CD14-positive monocyte (primary cell): Measurements from ENCODE around the gene CUL1. TPM values are rescaled to one million over a fixed set of nuclear protein-coding genes. Genes with fewer than 3 reads are reported as not detected.

ENCODE experiments used
- DNase-seq, 3 donors: peaks; one replicate each; pipeline ENCODE4 v3.0.0-alpha.2; 2011 to 2022
- H2AFZ ChIP-seq: 2 replicates; pipeline ENCODE4 v1.6.0; 2012; ENCODE audit warnings: mild to moderate bottlenecking, low read depth, low read length, inconsistent platforms; ENCODE audit not compliant: insufficient read depth, poor library complexity, severe bottlenecking
- H3K27ac ChIP-seq, 2 donors: 1 replicate in 1 of 2; 2 replicates in 1 of 2; pipeline ENCODE4 v1.5.1; 2012 to 2013; ENCODE audit warnings: low read length in 2 of 2, control low read depth in 1 of 2, inconsistent platforms in 1 of 2, low read depth in 1 of 2, mild to moderate bottlenecking in 1 of 2
- H3K27me3 ChIP-seq, 2 donors: one replicate each; pipeline versions ENCODE4 v1.6.0 to v1.6.1; 2011 to 2013; ENCODE audit warnings: low read length in 2 of 2; ENCODE audit not compliant: control insufficient read depth in 2 of 2, insufficient read depth in 2 of 2
- H3K36me3 ChIP-seq, 2 donors: replicated peaks in 1 of 2; 1 replicate in 1 of 2; 2 replicates in 1 of 2; pipeline versions ENCODE4 v1.5.1 to v1.6.1; 2012 to 2013; ENCODE audit warnings: low read length in 2 of 2, control low read depth in 1 of 2, inconsistent platforms in 1 of 2, mild to moderate bottlenecking in 1 of 2; ENCODE audit not compliant: insufficient read depth in 2 of 2, control insufficient read depth in 1 of 2
- H3K4me1 ChIP-seq, 2 donors: 1 replicate in 1 of 2; 2 replicates in 1 of 2; pipeline versions ENCODE4 v1.5.1 to v1.6.1; 2012 to 2013; ENCODE audit warnings: low read length in 2 of 2, control low read depth in 1 of 2, inconsistent platforms in 1 of 2, mild to moderate bottlenecking in 1 of 2, moderate library complexity in 1 of 2; ENCODE audit not compliant: insufficient read depth in 2 of 2, control insufficient read depth in 1 of 2
- H3K4me2 ChIP-seq: replicated peaks from 2 replicates; pipeline ENCODE3; 2012; ENCODE audit warnings: low read length, moderate library complexity, mild to moderate bottlenecking; ENCODE audit not compliant: poor library complexity, severe bottlenecking; ENCODE audit errors: extremely low read depth
- H3K4me3 ChIP-seq, 3 experiments: fragments of 200-600 bp in 1 of 3; sonication (generic) in 1 of 3; replicated peaks in 1 of 3; 1 replicate in 2 of 3; 2 replicates in 1 of 3; pipeline ENCODE4 v1.5.1; 2011 to 2013; ENCODE audit warnings: low read length in 3 of 3, mild to moderate bottlenecking in 3 of 3, control low read depth in 2 of 3, low read depth in 2 of 3, inconsistent platforms in 1 of 3, moderate library complexity in 1 of 3
- H3K79me2 ChIP-seq: 2 replicates; pipeline ENCODE4 v1.6.0; 2012; ENCODE audit warnings: mild to moderate bottlenecking, control low read depth, inconsistent platforms, low read length, moderate library complexity; ENCODE audit not compliant: insufficient read depth
- H3K9ac ChIP-seq: 2 replicates; pipeline ENCODE4 v1.6.0; 2017; ENCODE audit warnings: low read length, mild to moderate bottlenecking; ENCODE audit not compliant: insufficient read depth, poor library complexity, severe bottlenecking
- H3K9me3 ChIP-seq, 2 donors: replicated peaks in 1 of 2; 1 replicate in 1 of 2; 2 replicates in 1 of 2; pipeline versions ENCODE4 v1.5.1 to v1.6.1; 2012 to 2013; ENCODE audit warnings: low read length in 2 of 2, control low read depth in 1 of 2; ENCODE audit not compliant: control insufficient read depth in 1 of 2, insufficient read depth in 1 of 2
- H4K20me1 ChIP-seq: 2 replicates; pipeline ENCODE4 v1.6.0; 2012; ENCODE audit warnings: mild to moderate bottlenecking, low read length, control low read depth, moderate library complexity; ENCODE audit not compliant: insufficient read depth
- H3K27ac Mint-ChIP-seq, 7 donors: one replicate each; pipeline ENCODE4 v1.8.0; 2020; ENCODE audit warnings: mild to moderate bottlenecking in 7 of 7, mixed read lengths in 7 of 7, moderate library complexity in 6 of 7, inconsistent platforms in 2 of 7
- H3K27me3 Mint-ChIP-seq, 3 donors: one replicate each; pipeline ENCODE4 v1.8.0; 2021 to 2022; ENCODE audit warnings: low read depth in 3 of 3, mild to moderate bottlenecking in 3 of 3, mixed read lengths in 3 of 3, moderate library complexity in 3 of 3, inconsistent platforms in 1 of 3
- H3K36me3 Mint-ChIP-seq, 2 donors: one replicate each; pipeline ENCODE4 v1.8.0; 2020; ENCODE audit warnings: mixed read lengths in 2 of 2, inconsistent platforms in 1 of 2, mild to moderate bottlenecking in 1 of 2
- H3K4me1 Mint-ChIP-seq: one replicate; pipeline ENCODE4 v1.8.0; 2020; ENCODE audit warnings: mild to moderate bottlenecking, mixed read lengths
- H3K4me3 Mint-ChIP-seq, 2 donors: one replicate each; pipeline ENCODE4 v1.8.0; 2020; ENCODE audit warnings: mild to moderate bottlenecking in 2 of 2, mixed read lengths in 2 of 2, moderate library complexity in 1 of 2
- H3K9me3 Mint-ChIP-seq, 7 donors: one replicate each; pipeline ENCODE4 v1.8.0; 2020 to 2022; ENCODE audit warnings: mixed read lengths in 7 of 7, mild to moderate bottlenecking in 6 of 7, moderate library complexity in 6 of 7, inconsistent platforms in 2 of 7
- CTCF ChIP-seq: fragments of 200-600 bp; IDR thresholded peaks from one replicate; pipeline ENCODE4 v1.8.0; 2022; ENCODE audit warnings: antibody characterized with exemption, mild to moderate bottlenecking
- WGBS: methylation state at CpG from one replicate; pipeline ENCODE4 v1.1.5; 2013; ENCODE audit warnings: missing lambda C conversion rate; ENCODE audit not compliant: insufficient coverage; 5-methylcytosine and 5-hydroxymethylcytosine counted together
- intact Hi-C, 2 donors: fragments of 100-400 bp; cut with micrococcal nuclease; formaldehyde crosslinking; loops; one replicate each; pipeline versions ENCODE4 v1.15.0 to v1.15.1; 2023
- polyA plus RNA-seq, 3 donors: library from polyadenylated mRNA; depleted of rRNA in 1 of 3; unstranded in 2 of 3; stranded (reverse) in 1 of 3; fragments of 300-500 nt in 2 of 3; fragments of >200 nt in 1 of 3; fragmentation: Illumina TruSeq in 2 of 3; gene quantifications; 1 replicate in 2 of 3; 2 replicates in 1 of 3; pipeline ENCODE4 v1.2.3, GENCODE V29; 2012 to 2021

The CUL1 gene
- polyA plus RNA-seq, 3 donors: 22.8 to 32.6 (median 23.9) TPM

- Histone ChIP-seq H3K9ac (no peak overlapping the region), H2AFZ (no peak overlapping the region), H3K4me3 (no peak overlapping the region), H3K79me2 (peaks cover 2% of the 10 kb centered on the region), H3K4me2 (no peak overlapping the region), H3K9me3 (no peaks in the 10 kb centered on the region), H3K4me1 (no peaks in the 10 kb centered on the region), H3K27me3 (no peaks in the 10 kb centered on the region), H3K36me3 (peaks cover 24 to 62% of the 10 kb centered on the region in 2 donors), H3K27ac (no peak overlapping the region), H4K20me1 (no peaks in the 10 kb centered on the region)
- no peak for DNase-seq
- peak overlapping the region in 1 of 7 donors; percentile 70 for H3K27ac Mint-ChIP-seq
- intact Hi-C loops: no loop called here
- H3K36me3 Mint-ChIP-seq: peaks cover 45 to 67% of the 10 kb centered on the region in 2 donors
- TF ChIP-seq CTCF: no peak
- no peaks in the 10 kb centered on the region for H3K27me3 Mint-ChIP-seq
- H3K4me1 Mint-ChIP-seq: peaks cover 4% of the 10 kb centered on the region
- WGBS: no CpG with 5 or more reads among the region's 2 CpGs
- H3K9me3 Mint-ChIP-seq: no peaks in the 10 kb centered on the region
- no peak overlapping the region for H3K4me3 Mint-ChIP-seq
These were observed 122.7 kb downstream of the CUL1 start for GRCh38 chr7:148821422-148821821.

- Mint-ChIP-seq H3K27ac (peak overlapping the region in 1 of 7 donors; percentile 36), H3K4me3 (no peak overlapping the region), H3K36me3 (peaks cover 35 to 59% of the 10 kb centered on the region in 2 donors), H3K9me3 (no peaks in the 10 kb centered on the region), H3K27me3 (no peaks in the 10 kb centered on the region), H3K4me1 (peaks cover 4% of the 10 kb centered on the region)
- Histone ChIP-seq H3K27me3 (no peaks in the 10 kb centered on the region), H3K27ac (no peak overlapping the region), H3K79me2 (peaks cover 2% of the 10 kb centered on the region), H2AFZ (no peak overlapping the region), H4K20me1 (no peaks in the 10 kb centered on the region), H3K9me3 (no peaks in the 10 kb centered on the region), H3K4me2 (no peak overlapping the region), H3K4me3 (no peak overlapping the region), H3K9ac (no peak overlapping the region), H3K4me1 (no peaks in the 10 kb centered on the region), H3K36me3 (peaks cover 35 to 62% of the 10 kb centered on the region in 2 donors)
- DNase-seq: no peak
- TF ChIP-seq CTCF: no peak
- intact Hi-C loops: no loop called here
- WGBS: no CpG with 5 or more reads among the region's 2 CpGs
These were observed 126.2 kb downstream of the CUL1 start for GRCh38 chr7:148824864-148825263.
